GM23338 (cell line): ENCODE data around the gene PNKP. TPM values are rescaled to one million over a fixed set of nuclear protein-coding genes. Genes with fewer than 3 reads are reported as not detected.

Experiments
- ATAC-seq: fragments of 200-7000 bp; cut with Tn5 transposase; 3 replicates; pipeline ENCODE4 v1.9.1; 2020
- DNase-seq: peaks from one replicate; pipeline ENCODE4 v3.0.0-alpha.2; 2015; ENCODE audit warnings: low spot score
- H2AFZ ChIP-seq: fragments of 200-600 bp; sonication (generic); 2 replicates; pipeline ENCODE4 v1.8.0; 2016; ENCODE audit warnings: antibody characterized with exemption, mild to moderate bottlenecking, moderate library complexity
- H3F3A ChIP-seq: fragments of 200-600 bp; sonication (generic); replicated peaks from 2 replicates; pipeline ENCODE4 v1.8.0; 2017; ENCODE audit warnings: antibody characterized with exemption, mixed run types, low read depth
- H3K27ac ChIP-seq: fragments of 200-600 bp; sonication (generic); 2 replicates; pipeline ENCODE4 v1.6.1; 2016; ENCODE audit warnings: low read depth
- H3K27me3 ChIP-seq: fragments of 200-600 bp; sonication (generic); 2 replicates; pipeline ENCODE4 v1.8.0; 2016; ENCODE audit warnings: mild to moderate bottlenecking, mixed run types, moderate library complexity; ENCODE audit not compliant: insufficient read depth
- H3K36me3 ChIP-seq: fragments of 200-600 bp; sonication (generic); 2 replicates; pipeline ENCODE4 v1.8.0; 2016; ENCODE audit warnings: mild to moderate bottlenecking; ENCODE audit not compliant: insufficient read depth
- H3K4me1 ChIP-seq: fragments of 200-600 bp; sonication (generic); 2 replicates; pipeline ENCODE4 v1.8.0; 2016; ENCODE audit warnings: mild to moderate bottlenecking, moderate library complexity; ENCODE audit not compliant: insufficient read depth
- H3K4me2 ChIP-seq: fragments of 200-600 bp; sonication (generic); 2 replicates; pipeline ENCODE4 v1.7.1; 2017; ENCODE audit warnings: mixed run types
- H3K4me3 ChIP-seq: fragments of 200-600 bp; sonication (generic); 2 replicates; pipeline ENCODE4 v1.6.1; 2016; ENCODE audit warnings: mixed run types
- H3K79me2 ChIP-seq: fragments of 200-600 bp; sonication (generic); replicated peaks from 2 replicates; pipeline ENCODE4 v1.8.0; 2017; ENCODE audit warnings: mild to moderate bottlenecking; ENCODE audit not compliant: insufficient read depth
- H3K9me2 ChIP-seq: fragments of 200-600 bp; sonication (generic); 2 replicates; pipeline ENCODE4 v1.8.0; 2017; ENCODE audit not compliant: insufficient read depth
- H4K20me1 ChIP-seq: fragments of 200-600 bp; sonication (generic); replicated peaks from 2 replicates; pipeline ENCODE4 v1.8.0; 2017; ENCODE audit warnings: mild to moderate bottlenecking; ENCODE audit not compliant: insufficient read depth
- H3K27ac Mint-ChIP-seq: 2 replicates; pipeline ENCODE4 v1.8.0; 2020; ENCODE audit warnings: inconsistent platforms, mild to moderate bottlenecking, moderate library complexity, mixed read lengths
- H3K27me3 Mint-ChIP-seq: 3 replicates; pipeline ENCODE4 v1.8.0; 2022; ENCODE audit warnings: low read depth, mild to moderate bottlenecking, moderate library complexity, mixed read lengths, inconsistent platforms; ENCODE audit not compliant: insufficient read depth, poor library complexity
- H3K36me3 Mint-ChIP-seq: 3 replicates; pipeline ENCODE4 v1.8.0; 2021; ENCODE audit warnings: low read depth, mild to moderate bottlenecking, inconsistent platforms, moderate library complexity, mixed read lengths
- H3K4me1 Mint-ChIP-seq: 3 replicates; pipeline ENCODE4 v1.8.0; 2020; ENCODE audit warnings: mild to moderate bottlenecking, inconsistent platforms, mixed read lengths
- H3K4me3 Mint-ChIP-seq: 3 replicates; pipeline ENCODE4 v1.8.0; 2021; ENCODE audit warnings: moderate library complexity, mild to moderate bottlenecking, inconsistent platforms, mixed read lengths
- H3K9me3 Mint-ChIP-seq: 3 replicates; pipeline ENCODE4 v1.8.0; 2020; ENCODE audit warnings: moderate library complexity, mild to moderate bottlenecking, inconsistent platforms, mixed read lengths
- CTCF ChIP-seq, 2 experiments: fragments of 200-600 bp in 1 of 2; sonication (generic) in 1 of 2; conservative IDR thresholded peaks; 2 replicates each; pipeline versions ENCODE4 v1.5.1 to v1.6.1; 2016 to 2017; ENCODE audit warnings: antibody characterized with exemption in 2 of 2, low read depth in 2 of 2, mild to moderate bottlenecking in 2 of 2, moderate library complexity in 1 of 2
- EZH2 ChIP-seq: fragments of 200-600 bp; sonication (generic); IDR thresholded peaks from one replicate; pipeline ENCODE4 v1.8.0; 2017; ENCODE audit warnings: antibody characterized with exemption, mild to moderate bottlenecking, low read depth; ENCODE audit not compliant: unreplicated experiment
- EZH2phosphoT487 ChIP-seq: fragments of 200-600 bp; sonication (generic); IDR thresholded peaks from one replicate; pipeline ENCODE4 v1.8.1; 2018; ENCODE audit warnings: antibody characterized with exemption; ENCODE audit not compliant: unreplicated experiment
- NANOG ChIP-seq: IDR thresholded peaks from 2 replicates; pipeline ENCODE4 v1.6.1; 2016; ENCODE audit warnings: antibody characterized with exemption, borderline replicate concordance
- POLR2AphosphoS5 ChIP-seq: IDR thresholded peaks from 2 replicates; pipeline ENCODE4 v1.6.1; 2016; ENCODE audit warnings: antibody characterized with exemption, low read depth
- STAT1 ChIP-seq: IDR thresholded peaks from one replicate; pipeline ENCODE4 v1.6.1; 2016; ENCODE audit warnings: antibody characterized with exemption; ENCODE audit not compliant: unreplicated experiment
- ZNF331 ChIP-seq: fragments of 250-450 bp; sonication (Bioruptor Pico); IDR thresholded peaks from 2 replicates; pipeline ENCODE4 v1.5.0; 2020; ENCODE audit warnings: low read depth, mild to moderate bottlenecking, moderate library complexity
- polyA plus RNA-seq: library from polyadenylated mRNA; unstranded; fragments of >200 nt; fragmentation: Nextera tagmentation; extraction: Ambion mirVana; gene quantifications from 2 replicates; pipeline ENCODE4 v1.2.1, GENCODE V29; 2016
- total RNA-seq: library from RNA; depleted of rRNA; stranded (reverse); fragments of >200 nt; shearing (Covaris generic); gene quantifications from 2 replicates; pipeline ENCODE4 v1.2.3, GENCODE V29; 2014
- TF ChIP-seq, protein P1 (sequence below): fragments of 250-450 bp; sonication (Bioruptor Pico); IDR thresholded peaks from 2 replicates; pipeline ENCODE4 v1.5.0; 2020; ENCODE audit warnings: mild to moderate bottlenecking, moderate library complexity
- TF ChIP-seq, protein P2 (sequence below): IDR thresholded peaks from one replicate; pipeline ENCODE4 v1.6.1; 2018; ENCODE audit warnings: antibody characterized with exemption; ENCODE audit not compliant: unreplicated experiment
- TF ChIP-seq, protein P3 (sequence below): IDR thresholded peaks from 2 replicates; pipeline ENCODE4 v1.6.1; 2016; ENCODE audit warnings: antibody characterized with exemption

PNKP gene
- total and polyA plus RNA-seq, 2 experiments from 2014 or later, result 99.6 to 109 TPM

DNA sequence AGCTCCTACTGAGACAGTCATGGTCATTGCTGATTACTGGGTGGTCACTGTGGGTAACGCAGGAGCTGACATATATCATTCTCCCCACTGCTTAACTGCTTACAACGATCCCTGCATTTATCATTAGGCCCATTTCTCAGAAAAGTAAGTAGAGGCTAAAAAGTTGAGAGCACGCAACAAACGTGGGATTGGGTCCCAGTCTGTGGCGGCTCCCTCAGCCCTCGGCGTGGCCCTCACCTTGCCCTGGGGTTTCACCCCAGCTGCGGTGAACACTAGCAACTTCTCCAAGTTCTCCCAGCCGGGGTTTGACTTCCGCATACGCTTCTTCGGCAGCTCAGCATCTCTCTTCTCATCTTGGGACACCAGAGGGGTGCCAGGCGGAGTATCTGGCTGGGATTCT is 2.5 kb downstream of the PNKP start (continued):
- TF ChIP-seq, protein P1, sequence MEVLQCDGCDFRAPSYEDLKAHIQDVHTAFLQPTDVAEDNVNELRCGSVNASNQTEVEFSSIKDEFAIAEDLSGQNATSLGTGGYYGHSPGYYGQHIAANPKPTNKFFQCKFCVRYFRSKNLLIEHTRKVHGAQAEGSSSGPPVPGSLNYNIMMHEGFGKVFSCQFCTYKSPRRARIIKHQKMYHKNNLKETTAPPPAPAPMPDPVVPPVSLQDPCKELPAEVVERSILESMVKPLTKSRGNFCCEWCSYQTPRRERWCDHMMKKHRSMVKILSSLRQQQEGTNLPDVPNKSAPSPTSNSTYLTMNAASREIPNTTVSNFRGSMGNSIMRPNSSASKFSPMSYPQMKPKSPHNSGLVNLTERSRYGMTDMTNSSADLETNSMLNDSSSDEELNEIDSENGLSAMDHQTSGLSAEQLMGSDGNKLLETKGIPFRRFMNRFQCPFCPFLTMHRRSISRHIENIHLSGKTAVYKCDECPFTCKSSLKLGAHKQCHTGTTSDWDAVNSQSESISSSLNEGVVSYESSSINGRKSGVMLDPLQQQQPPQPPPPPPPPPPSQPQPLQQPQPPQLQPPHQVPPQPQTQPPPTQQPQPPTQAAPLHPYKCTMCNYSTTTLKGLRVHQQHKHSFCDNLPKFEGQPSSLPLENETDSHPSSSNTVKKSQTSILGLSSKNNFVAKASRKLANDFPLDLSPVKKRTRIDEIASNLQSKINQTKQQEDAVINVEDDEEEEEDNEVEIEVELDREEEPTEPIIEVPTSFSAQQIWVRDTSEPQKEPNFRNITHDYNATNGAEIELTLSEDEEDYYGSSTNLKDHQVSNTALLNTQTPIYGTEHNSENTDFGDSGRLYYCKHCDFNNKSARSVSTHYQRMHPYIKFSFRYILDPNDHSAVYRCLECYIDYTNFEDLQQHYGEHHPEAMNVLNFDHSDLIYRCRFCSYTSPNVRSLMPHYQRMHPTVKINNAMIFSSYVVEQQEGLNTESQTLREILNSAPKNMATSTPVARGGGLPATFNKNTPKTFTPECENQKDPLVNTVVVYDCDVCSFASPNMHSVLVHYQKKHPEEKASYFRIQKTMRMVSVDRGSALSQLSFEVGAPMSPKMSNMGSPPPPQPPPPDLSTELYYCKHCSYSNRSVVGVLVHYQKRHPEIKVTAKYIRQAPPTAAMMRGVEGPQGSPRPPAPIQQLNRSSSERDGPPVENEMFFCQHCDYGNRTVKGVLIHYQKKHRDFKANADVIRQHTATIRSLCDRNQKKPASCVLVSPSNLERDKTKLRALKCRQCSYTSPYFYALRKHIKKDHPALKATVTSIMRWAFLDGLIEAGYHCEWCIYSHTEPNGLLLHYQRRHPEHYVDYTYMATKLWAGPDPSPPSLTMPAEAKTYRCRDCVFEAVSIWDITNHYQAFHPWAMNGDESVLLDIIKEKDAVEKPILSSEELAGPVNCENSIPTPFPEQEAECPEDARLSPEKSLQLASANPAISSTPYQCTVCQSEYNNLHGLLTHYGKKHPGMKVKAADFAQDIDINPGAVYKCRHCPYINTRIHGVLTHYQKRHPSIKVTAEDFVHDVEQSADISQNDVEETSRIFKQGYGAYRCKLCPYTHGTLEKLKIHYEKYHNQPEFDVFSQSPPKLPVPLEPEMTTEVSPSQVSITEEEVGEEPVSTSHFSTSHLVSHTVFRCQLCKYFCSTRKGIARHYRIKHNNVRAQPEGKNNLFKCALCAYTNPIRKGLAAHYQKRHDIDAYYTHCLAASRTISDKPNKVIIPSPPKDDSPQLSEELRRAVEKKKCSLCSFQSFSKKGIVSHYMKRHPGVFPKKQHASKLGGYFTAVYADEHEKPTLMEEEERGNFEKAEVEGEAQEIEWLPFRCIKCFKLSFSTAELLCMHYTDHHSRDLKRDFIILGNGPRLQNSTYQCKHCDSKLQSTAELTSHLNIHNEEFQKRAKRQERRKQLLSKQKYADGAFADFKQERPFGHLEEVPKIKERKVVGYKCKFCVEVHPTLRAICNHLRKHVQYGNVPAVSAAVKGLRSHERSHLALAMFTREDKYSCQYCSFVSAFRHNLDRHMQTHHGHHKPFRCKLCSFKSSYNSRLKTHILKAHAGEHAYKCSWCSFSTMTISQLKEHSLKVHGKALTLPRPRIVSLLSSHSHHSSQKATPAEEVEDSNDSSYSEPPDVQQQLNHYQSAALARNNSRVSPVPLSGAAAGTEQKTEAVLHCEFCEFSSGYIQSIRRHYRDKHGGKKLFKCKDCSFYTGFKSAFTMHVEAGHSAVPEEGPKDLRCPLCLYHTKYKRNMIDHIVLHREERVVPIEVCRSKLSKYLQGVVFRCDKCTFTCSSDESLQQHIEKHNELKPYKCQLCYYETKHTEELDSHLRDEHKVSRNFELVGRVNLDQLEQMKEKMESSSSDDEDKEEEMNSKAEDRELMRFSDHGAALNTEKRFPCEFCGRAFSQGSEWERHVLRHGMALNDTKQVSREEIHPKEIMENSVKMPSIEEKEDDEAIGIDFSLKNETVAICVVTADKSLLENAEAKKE (CRISPR knock-in tag), result no peak
- TF ChIP-seq NANOG, result no peak
- no peak for TF ChIP-seq EZH2
- no peak for TF ChIP-seq STAT1
- TF ChIP-seq EZH2phosphoT487, result no peak

DNA sequence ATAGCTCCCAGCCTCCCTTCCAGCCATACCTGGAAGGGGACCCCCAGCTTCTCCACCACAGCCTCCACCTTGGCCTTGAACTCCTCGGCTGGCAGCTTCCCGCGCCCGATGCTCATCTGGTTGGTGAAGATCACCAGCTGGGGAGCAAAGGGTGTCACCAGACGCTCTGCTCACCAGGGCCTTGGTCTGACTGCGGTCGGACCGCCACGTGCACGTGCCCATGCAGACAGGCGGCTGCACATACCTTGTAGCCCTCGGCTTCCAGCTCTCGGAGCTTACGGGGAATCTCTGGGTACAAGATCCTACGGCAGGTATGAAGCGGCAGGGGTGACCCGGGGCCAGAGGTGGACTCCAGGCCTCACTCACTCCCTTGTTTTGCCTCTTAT is 3.4 kb downstream of the PNKP start:
- no peak overlapping the region for H3K4me3 Mint-ChIP-seq
- TF ChIP-seq, protein P2, sequence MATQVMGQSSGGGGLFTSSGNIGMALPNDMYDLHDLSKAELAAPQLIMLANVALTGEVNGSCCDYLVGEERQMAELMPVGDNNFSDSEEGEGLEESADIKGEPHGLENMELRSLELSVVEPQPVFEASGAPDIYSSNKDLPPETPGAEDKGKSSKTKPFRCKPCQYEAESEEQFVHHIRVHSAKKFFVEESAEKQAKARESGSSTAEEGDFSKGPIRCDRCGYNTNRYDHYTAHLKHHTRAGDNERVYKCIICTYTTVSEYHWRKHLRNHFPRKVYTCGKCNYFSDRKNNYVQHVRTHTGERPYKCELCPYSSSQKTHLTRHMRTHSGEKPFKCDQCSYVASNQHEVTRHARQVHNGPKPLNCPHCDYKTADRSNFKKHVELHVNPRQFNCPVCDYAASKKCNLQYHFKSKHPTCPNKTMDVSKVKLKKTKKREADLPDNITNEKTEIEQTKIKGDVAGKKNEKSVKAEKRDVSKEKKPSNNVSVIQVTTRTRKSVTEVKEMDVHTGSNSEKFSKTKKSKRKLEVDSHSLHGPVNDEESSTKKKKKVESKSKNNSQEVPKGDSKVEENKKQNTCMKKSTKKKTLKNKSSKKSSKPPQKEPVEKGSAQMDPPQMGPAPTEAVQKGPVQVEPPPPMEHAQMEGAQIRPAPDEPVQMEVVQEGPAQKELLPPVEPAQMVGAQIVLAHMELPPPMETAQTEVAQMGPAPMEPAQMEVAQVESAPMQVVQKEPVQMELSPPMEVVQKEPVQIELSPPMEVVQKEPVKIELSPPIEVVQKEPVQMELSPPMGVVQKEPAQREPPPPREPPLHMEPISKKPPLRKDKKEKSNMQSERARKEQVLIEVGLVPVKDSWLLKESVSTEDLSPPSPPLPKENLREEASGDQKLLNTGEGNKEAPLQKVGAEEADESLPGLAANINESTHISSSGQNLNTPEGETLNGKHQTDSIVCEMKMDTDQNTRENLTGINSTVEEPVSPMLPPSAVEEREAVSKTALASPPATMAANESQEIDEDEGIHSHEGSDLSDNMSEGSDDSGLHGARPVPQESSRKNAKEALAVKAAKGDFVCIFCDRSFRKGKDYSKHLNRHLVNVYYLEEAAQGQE, result no peak
- TF ChIP-seq, protein P3, sequence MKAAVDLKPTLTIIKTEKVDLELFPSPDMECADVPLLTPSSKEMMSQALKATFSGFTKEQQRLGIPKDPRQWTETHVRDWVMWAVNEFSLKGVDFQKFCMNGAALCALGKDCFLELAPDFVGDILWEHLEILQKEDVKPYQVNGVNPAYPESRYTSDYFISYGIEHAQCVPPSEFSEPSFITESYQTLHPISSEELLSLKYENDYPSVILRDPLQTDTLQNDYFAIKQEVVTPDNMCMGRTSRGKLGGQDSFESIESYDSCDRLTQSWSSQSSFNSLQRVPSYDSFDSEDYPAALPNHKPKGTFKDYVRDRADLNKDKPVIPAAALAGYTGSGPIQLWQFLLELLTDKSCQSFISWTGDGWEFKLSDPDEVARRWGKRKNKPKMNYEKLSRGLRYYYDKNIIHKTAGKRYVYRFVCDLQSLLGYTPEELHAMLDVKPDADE, result no peak
- TF ChIP-seq ZNF331 (CRISPR knock-in tag) (no peak), CTCF (conservative IDR thresholded peaks at IDR 0.05; ENCODE audit: low read depth in 2 of 2) (no peak), POLR2AphosphoS5 (no peak)

More for the DNA sequence above, 3.4 kb downstream of the PNKP start:
- Histone ChIP-seq H3F3A (peaks cover 59% of the 10 kb centered on the region), H4K20me1 (peaks cover 21% of the 10 kb centered on the region), H2AFZ (no peak overlapping the region), H3K4me3 (no peak overlapping the region), H3K79me2 (peaks cover 23% of the 10 kb centered on the region), H3K36me3 (peaks cover 15% of the 10 kb centered on the region), H3K27ac (no peak overlapping the region), H3K9me2 (no peaks in the 10 kb centered on the region), H3K4me2 (no peak overlapping the region), H3K27me3 (no peaks in the 10 kb centered on the region), H3K4me1 (peaks cover 13% of the 10 kb centered on the region)
- DNase-seq (no peak), ATAC-seq (no peak)
- H3K27me3 Mint-ChIP-seq, result peaks cover 33% of the 10 kb centered on the region
- no peak overlapping the region for H3K27ac Mint-ChIP-seq
- H3K36me3 Mint-ChIP-seq, result peaks cover 61% of the 10 kb centered on the region
- peaks cover 39% of the 10 kb centered on the region for H3K4me1 Mint-ChIP-seq
- peaks cover 11% of the 10 kb centered on the region for H3K9me3 Mint-ChIP-seq
